GM18505 (cell line): ENCODE measurements around the gene CIT.
"Not testable (repeated sequence)": the region's sequence is repeated elsewhere in the genome, so short reads cannot be mapped to it uniquely, and the experiment has no call there.

Source experiments
- ATAC-seq: cut with Tn5 transposase; IDR thresholded peaks from one replicate; pipeline ENCODE4 v1.9.1; 2021; ENCODE audit not compliant: unreplicated experiment
- POLR2A ChIP-seq: IDR thresholded peaks from 4 replicates; pipeline ENCODE4 v1.6.1; 2011; ENCODE audit warnings: borderline replicate concordance; ENCODE audit not compliant: insufficient read depth, insufficient read length; ENCODE audit errors: extremely low read depth

Gene CIT

GRCh38 chr12:119728444-119728745 lies 148.7 kb downstream of the CIT start:
- ATAC-seq, result no peak
- TF ChIP-seq POLR2A, result no peak

DNA sequence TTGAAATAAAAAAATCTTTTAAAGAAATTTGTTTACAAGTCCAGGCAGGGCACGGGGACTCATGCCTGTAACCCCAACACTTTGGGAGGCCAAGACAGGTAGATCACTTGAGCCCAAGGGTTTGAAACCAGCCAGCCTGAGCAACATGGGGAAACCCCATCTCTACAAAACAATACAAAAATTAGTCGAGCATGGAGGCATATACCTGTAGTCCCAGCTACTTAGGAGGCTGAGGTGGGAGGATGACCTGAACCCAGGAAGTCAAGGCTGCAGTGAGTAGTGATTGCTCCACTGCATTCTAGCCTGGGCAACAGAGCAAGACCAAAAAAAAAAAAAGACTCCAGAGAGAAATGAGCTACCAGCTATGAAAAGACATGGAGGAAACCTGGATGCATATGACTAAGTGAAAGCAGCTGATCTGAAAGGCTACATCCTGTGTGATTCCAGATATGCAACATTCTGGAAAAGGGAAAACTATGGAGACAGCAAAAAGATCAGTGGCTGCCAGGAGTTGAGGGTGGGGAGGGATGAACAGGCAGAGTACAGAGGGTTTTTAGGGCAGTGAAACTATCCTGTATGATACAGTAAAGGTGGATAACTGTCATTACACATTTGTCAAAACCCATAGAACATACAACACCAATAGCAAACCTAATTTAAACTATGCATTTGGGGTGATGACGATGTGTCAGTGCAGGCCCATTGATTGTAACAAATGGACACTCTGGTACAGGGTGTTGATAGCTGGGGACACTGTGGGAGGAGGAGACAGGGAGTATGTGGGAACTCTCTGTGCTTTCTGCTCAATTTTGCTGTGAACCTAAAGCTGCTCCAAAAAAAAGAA lies 149.3 kb downstream of the CIT start:
- no peak for TF ChIP-seq POLR2A
- ATAC-seq, result no peak

DNA sequence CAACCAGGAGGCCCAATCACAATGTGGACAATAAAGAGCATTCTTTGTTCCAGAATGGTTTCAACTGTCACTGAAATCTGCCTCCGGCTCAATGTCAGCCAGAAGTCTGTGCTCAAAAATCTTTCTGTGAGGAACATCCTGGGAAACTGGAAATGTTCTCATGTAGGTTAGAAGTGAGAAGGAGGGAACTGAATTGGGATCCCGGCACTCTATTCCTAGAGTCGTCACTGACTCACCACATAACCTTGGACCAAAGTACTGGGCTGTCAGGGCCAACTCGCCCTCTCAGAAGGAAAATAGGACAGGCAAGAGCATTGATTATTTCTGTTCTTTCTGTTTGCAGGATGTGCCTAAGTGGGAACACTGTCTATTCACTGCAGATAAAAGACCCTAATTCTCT lies 151.6 kb downstream of the CIT start:
- TF ChIP-seq POLR2A, result no peak
- no peak for ATAC-seq

DNA sequence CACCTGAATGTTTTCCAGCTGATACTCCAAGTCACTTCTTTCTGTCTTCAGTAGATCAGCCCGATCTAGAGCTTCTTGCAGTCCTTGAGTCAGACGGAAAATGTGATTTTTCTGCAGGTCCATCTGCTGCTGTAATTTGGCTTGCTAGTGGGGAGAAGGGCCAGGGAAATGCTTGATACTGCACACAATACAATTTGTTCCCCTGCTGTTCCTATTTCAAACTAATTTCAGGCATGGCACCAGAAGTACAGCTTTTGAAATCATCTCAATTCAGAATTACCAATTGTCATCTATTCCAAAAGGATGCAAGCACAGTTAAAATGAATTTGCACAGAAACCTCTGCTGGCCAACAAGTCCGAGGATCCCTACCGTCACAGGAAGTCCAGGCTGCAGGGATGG lies 155.8 kb downstream of the CIT start:
- ATAC-seq, result no peak
- no peak for TF ChIP-seq POLR2A

DNA sequence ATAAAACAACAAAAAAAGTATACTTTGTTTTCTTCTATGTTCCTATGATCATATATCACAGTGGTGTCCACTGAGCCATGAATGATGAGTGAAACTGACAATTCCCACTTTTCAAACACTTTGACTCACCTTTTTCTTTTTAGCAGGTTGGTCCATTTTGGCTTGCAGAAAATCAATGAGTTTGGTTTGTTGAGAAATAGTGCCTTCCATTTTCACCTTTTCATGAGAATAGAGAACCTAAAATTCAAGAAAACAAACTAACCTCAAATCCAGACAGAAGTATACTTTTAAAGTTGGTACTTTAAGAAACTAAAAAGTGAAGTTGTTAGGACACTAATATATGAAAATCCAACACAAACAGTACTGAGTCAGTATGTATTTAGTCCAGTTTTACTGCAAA lies 156.8 kb downstream of the CIT start:
- no peak for TF ChIP-seq POLR2A
- ATAC-seq, result no peak

- ATAC-seq, result no peak
- no peak for TF ChIP-seq POLR2A
These were observed 159.0 kb downstream of the CIT start for GRCh38 chr12:119718141-119718540.

GRCh38 chr12:119715268-119715620 lies 161.9 kb downstream of the CIT start:
- no peak for TF ChIP-seq POLR2A
- no peak for ATAC-seq

DNA sequence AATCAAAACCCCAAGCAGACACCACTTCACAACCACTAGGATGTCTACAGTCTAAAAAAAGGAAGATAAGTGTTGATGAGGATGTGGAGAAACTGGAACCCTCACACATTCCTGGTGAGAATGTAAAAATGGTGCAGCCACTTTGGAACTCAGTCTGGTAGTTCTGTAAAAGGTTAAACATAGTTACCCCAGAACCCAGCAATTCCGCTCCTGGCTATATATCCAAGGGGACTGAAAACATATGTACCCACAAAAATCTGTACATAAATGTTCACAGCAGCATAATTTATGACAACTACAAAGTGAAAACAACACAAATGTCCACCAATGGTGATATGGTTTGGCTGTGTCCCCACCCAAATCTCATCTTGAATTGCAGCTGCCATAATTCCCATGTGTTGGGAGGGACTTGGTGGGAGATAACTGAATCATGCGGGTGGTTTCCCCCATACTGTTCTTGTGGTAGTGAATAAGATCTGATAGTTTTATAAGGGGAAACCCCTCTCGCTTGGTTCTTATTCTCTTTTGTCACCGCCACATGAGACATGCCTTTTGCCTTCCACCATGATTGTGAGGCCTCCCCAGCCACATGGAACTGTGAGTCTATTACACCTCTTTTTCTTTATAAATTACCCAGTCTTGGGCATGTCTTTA lies 162.4 kb downstream of the CIT start:
- TF ChIP-seq POLR2A, result no peak
- ATAC-seq, result no peak

GRCh38 chr12:119713551-119714031 lies 163.5 kb downstream of the CIT start:
- ATAC-seq, result no peak
- TF ChIP-seq POLR2A, result no peak

DNA sequence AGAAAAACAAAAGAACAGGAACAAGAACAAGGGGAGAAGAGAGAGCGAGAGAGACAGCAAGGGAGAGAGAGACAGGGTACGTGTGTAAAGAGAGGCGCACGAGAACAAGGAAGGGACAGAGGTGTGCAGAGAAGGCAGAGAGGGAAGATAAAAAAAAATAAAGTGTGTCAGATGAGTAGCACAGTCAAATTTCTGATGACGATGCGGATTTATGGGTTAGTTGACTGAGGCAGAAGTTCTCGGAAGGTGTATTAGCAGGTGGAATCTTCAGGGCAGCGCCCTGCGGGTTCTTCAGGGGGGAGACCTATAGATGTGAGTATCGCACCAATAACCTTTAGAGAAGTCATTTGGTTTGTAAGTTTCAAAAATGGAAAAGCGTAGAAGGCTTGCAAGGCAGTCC lies 164.4 kb downstream of the CIT start:
- TF ChIP-seq POLR2A, result no peak
- no peak for ATAC-seq

DNA sequence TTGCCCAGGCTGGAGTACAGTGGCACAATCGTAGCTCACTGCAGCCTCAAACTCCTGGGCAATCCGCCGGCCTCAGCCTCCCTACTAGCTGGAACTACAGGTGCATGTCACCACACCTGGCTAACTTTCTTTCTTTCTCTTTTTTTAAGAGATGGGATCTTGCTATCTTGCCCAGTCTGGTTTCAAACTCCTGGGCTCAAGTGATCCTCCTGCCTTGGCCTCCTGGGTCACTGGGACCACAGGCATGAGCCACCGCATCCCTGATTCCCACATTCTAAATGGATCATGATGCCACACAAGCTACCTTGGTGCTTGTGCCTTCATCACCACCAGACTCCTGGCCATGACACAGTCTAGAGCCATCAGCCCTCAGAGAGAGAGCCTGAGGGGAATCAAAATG lies 165.4 kb downstream of the CIT start:
- ATAC-seq, result no peak
- TF ChIP-seq POLR2A, result no peak

GRCh38 chr12:119710965-119711551 lies 166.1 kb downstream of the CIT start:
- TF ChIP-seq POLR2A, result no peak
- no peak for ATAC-seq

GRCh38 chr12:119710374-119710964 lies 166.7 kb downstream of the CIT start:
- no peak for TF ChIP-seq POLR2A

GRCh38 chr12:119706427-119706826 lies 170.7 kb downstream of the CIT start:
- not testable (repeated sequence) for ATAC-seq

More at GRCh38 chr12:119710374-119710964, 166.7 kb downstream of the CIT start:
- ATAC-seq, result no peak
